GM18909 (cell line): Measurements from ENCODE around the gene ZNF417.
"Not testable (repeated sequence)": the region's sequence is repeated elsewhere in the genome, so short reads cannot be mapped to it uniquely, and the experiment has no call there.

Experiments
- ATAC-seq: cut with Tn5 transposase; IDR thresholded peaks from one replicate; pipeline ENCODE4 v1.9.1; 2021; ENCODE audit warnings: mild to moderate bottlenecking; ENCODE audit not compliant: unreplicated experiment, poor library complexity

ZNF417 gene

DNA sequence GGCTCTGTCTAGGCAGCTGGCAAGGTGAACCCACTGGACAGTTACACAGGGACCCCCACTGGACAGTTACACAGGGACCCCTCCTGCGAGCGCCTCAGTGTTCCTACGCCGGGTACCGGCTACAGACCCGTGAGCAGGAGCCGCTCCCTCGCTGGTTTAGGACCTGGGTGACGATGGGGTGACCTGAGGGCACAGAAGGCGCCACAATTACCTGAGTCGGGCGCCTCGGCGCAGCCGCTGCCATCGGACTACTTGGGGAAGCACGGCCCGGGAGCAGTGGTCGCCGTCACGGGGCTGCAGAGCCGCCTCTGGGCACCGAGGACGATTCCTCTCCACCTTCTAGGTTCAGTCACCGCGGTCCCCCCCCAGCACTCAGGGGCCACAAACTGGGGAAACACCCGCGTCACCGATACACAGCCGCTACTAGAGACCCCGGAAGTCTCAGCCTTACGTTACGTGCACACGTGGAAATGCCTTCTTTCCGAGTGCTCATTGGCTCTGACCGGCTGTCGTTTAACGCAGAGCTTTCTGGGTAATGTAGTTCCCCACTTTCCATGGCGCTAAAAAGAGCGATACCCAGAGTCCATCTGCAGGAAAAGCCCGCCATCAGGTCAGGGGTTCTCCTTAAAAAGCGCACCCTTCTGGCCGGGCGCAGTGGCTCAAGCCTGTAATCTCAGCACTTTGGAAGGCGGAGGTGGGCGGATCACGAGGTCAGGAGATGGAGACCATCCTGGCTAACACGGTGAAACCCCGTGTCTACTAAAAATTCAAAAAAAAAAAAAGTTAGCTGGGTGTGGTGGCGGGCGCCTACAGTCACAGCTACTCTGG, at the start of gene ZNF417:
ZNF417 (minus strand) TSS at position 425 of the 828 bp plus-strand sequence; CDS start at position 244, 181 bp downstream.
- ATAC-seq, result peak; percentile 98

DNA sequence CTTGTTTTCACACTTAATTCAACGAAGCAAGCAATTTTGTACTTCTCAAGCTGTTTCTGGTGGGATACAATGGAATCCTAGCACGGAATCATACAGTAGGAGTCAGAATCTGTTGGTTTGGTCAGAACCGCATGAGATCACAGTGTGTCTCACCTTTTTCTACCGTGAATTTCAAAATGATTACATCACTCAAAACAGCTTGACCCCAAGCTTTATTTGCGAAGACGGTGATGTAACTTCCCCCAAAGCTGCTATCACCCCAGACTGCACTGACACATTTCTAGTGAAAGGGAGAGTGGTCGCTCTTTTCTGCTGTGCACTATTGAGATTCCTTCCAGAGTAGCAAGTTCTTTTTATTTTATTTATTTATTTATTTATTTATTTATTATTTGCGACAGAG, 48.4 kb upstream of the ZNF417 start:
- ATAC-seq, result no peak

- ATAC-seq, result no peak
Measured at GRCh38 chr19:57961785-57962184, 45.4 kb upstream of the ZNF417 start.

DNA sequence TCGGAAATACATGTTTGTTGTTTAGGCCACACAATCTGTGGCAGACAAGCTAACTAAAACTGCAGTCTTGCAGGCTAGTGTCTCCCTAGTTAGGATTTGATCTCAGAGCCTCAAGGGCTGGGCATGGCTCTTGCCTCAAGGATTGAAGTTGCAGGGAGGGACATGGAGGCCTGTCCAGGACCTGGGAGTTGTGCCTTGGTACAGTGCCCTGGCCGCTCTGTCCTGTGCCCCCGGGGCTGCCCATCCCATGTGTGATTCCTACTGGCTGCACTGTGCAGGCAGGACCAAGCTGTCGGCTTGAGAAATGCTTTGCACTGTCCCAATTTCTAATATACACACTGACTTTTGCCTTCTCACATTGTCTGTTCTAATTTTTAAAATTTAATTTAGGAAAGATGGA, 38.6 kb upstream of the ZNF417 start:
- no peak for ATAC-seq

DNA sequence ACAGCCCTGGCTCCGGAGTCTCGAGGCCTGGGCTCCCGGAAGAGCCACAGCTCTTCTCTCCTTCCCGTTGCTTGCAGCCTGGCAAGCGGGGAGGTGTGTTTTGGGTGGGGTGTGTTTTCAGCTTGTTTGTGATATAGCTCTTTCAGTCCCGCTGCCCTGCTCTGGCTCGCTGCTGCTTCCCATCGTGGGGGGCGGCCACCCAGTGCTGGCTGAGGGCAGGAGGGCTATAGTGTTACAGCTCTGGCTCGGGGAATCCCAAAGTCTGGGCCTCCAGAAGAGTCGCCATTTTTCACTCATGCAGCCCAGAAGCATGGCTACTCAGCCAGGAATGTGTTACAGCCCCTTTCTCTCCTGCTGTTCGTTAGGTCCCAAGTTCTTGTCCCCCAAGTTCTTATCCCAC, 33.3 kb upstream of the ZNF417 start:
- ATAC-seq, result no peak

DNA sequence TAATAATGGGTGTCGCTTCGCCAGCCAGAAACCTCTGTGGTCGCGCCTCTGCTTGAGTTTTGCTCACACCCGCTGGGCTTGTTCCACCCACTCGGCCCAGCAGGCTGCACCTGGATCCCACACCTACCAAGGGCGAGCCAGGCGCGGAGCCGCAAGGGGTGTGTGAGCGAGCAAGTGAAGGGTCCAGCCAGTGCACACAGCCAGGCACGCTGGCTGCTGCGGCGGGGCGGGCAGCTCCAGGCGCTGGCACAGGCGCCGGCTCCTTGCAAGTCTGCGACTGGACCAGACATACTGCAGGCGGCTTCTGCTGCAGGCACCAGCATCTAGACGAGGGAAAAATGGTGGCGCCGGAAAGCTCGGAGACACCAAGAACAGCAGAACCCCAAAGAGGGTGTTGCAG, 32.9 kb upstream of the ZNF417 start:
- ATAC-seq, result no peak

DNA sequence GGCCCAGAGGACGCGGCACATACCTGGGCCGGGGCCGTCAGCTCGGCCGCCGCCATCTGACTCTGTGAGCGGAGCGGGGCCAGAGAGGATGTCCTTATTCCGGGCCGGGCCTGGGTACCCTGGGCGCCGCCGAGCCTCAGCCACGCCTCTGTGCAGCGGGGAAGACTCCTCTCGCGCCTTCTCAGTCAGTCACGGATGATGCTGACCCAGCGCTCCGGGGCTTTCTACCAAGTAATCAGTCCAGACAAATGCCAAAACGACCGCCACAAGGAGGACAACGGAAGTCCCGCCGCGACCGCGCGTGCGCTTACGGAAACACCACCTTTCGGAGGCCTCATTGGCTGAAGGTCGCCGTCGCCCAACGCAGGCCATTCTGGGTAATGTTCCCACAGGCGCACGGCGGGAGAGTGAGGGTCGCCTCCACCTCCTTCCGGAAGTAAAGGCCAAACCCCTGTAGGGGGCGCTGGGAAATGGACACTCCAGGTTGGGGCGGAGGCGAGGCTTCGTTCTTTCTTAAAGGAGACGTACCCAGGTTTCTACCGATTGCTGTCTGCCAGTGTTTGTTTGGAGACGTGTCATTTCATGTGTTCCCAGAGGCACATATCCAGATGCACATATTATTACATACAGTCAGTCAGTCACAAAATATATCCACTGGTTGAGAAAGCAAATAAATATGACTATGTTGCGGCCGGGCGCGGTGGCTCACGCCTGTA, 31.2 kb upstream of the ZNF417 start, which contains the start of gene ZNF256:
ZNF256 (minus strand) TSS at position 288 of the 716 bp plus-strand sequence; CDS start at position 56, 232 bp downstream.
- ATAC-seq, result peak; percentile 93

- ATAC-seq, result no peak
Measured at GRCh38 chr19:57947088-57947418, 30.7 kb upstream of the ZNF417 start.

- ATAC-seq, result no peak
Measured at GRCh38 chr19:57946316-57946715, 29.9 kb upstream of the ZNF417 start.

DNA sequence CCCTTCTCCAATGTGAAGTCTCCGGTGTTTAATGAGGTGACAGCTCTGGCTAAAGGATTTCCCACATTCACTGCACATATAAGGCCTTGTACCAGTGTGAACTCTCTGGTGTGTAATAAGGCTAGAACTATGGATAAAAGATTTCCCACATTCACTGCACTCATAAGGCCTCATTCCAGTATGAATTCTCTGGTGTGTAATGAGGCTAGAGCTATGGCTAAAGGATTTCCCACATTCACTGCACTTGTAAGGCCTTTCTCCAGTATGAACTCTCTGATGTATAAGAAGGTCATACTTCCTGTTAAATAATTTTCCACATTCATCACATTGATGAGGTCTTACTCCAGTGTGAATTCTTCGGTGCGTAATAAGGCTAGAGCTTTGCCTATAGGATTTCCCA, 25.2 kb upstream of the ZNF417 start:
- no peak for ATAC-seq

GRCh38 chr19:57935731-57936130, 19.3 kb upstream of the ZNF417 start:
- ATAC-seq, result no peak

DNA sequence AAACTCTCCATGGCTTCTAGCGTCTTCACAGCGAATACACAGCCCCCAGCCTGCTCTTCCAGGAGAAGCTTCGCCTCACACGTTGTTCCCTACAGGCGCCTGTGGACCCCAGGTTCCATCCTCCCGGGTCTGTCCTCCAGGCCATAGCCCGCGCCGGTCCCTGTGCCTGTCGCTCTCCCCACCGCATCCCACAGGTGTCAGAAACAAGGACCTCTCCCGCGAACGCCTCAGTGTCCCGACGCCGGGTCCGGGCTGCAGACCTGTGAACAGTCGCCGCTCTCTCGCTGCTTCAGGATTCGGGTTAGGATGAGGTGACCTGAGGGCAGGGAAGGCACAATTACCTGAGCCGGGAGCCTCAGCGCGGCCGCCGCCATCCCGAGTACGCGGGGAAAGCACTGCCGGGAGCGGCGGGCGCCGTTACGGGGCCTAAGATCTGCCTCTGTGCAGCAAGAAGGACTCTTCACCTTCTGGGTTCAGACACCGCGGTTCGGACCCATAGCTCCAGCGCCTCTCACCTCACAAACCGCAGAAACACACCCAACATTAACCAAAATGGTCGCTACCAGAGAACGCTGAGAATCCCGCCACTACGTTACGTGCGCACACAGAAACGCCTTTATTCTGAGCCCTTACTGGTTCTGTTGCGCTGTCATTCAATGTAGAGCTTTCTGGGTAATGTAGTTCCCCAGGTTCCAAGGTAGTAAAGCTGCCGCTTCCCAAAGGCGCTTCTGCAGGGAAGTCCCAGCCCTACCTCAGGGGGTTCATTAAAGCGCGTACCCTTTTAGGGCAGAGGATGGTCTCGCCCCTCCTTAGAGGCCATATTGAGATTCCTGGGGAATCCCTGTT, 18.7 kb upstream of the ZNF417 start, which contains the start of gene ZNF418:
ZNF418 (minus strand) TSS at position 583 of the 846 bp plus-strand sequence. CDS start 1,580 bp downstream, outside the sequence.
- peak; percentile 68 for ATAC-seq

GRCh38 chr19:57927587-57927986, 11.2 kb upstream of the ZNF417 start:
- no peak for ATAC-seq

DNA sequence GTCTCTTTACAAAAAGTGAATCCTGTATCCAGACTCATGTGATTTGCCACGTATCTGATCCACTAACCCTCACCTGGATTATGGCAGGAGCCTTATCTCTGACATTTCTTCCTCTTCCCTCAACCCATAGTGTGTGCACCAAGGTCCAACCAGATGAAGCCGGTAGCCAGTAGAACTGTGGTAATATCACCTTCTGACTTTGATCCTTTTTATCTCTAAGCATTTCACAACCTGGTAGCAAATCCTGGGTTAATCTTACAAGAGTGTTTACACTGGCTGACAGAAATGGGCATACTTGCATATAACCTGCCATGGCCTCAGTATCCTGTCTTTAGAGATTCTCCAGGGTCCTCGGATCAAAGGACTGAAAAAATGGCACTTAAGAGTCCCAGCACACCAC, 1.9 kb downstream of the ZNF417 start:
- no peak for ATAC-seq

GRCh38 chr19:57907394-57907793, 9.0 kb downstream of the ZNF417 start:
- no peak for ATAC-seq

GRCh38 chr19:57905258-57905657, 11.1 kb downstream of the ZNF417 start:
- ATAC-seq, result no peak

GRCh38 chr19:57903618-57904184, 12.7 kb downstream of the ZNF417 start:
- ATAC-seq, result no peak

GRCh38 chr19:57900311-57900710, 16.1 kb downstream of the ZNF417 start:
- ATAC-seq, result no peak

DNA sequence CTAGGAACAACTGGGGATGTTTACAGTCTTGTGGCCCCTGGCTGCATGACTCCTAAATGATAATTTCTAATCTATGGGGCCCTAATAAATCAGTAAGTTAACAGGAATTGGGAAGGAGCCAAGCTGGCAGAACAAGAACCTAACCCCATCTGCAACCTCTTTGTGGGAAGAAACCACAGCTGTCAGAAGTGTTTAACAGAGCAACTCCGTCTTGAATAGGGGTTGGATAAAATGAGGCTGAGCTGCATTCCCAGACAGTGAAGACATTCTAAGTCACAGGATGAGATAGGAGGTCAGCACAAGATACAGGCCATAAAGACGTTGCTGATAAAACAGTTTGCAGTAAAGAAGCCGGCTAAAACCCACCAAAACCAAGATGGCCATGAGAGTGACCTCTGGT, 25.7 kb downstream of the ZNF417 start:
- ATAC-seq, result not testable (repeated sequence)

- peak; percentile 67 for ATAC-seq
Measured at GRCh38 chr19:57888560-57889231, 27.7 kb downstream of the ZNF417 start, which contains the start of gene ZNF814. Gene ZNF814, minus strand, starts transcription at chr19:57889037. Its CDS starts 235 bp downstream, at chr19:57888802.
